Endothelial cell of hepatic sinusoid (primary cell): Measurements from ENCODE around the gene REEP2.

Experiments
- in situ Hi-C: cut with HindIII; loops from 2 replicates; pipeline ENCODE4 v1.10.0; 2017; ENCODE audit warnings: low sequenced_read_pairs

The REEP2 gene

GRCh38 chr5:138465261-138466124, 26.6 kb downstream of the REEP2 start, which contains the start of gene EGR1:
EGR1 (plus strand) TSS chr5:138465479; CDS start chr5:138465762, 283 bp downstream.
- in situ Hi-C loops: loop anchor here (5.0 kb wide), 1 partner anchor 43 kb away; no protein-coding TSS in a partner anchor

- in situ Hi-C loops: loop anchor here (5.0 kb wide), 1 partner anchor 44 kb away; no protein-coding TSS in a partner anchor
These were observed 27.5 kb downstream of the REEP2 start for GRCh38 chr5:138466125-138466899.

- in situ Hi-C loops: loop anchor here (5.0 kb wide), 1 partner anchor 45 kb away; no protein-coding TSS in a partner anchor
These were observed 28.2 kb downstream of the REEP2 start for GRCh38 chr5:138466900-138467710.

- in situ Hi-C loops: loop anchor here (5.0 kb wide), 1 partner anchor 45 kb away; no protein-coding TSS in a partner anchor
These were observed 28.9 kb downstream of the REEP2 start for GRCh38 chr5:138467711-138468132.

GRCh38 chr5:138468133-138468965, 29.5 kb downstream of the REEP2 start:
- in situ Hi-C loops: loop anchor here (5.0 kb wide), 1 partner anchor 46 kb away; no protein-coding TSS in a partner anchor

- in situ Hi-C loops: loop anchor here (5.0 kb wide), 1 partner anchor 47 kb away; no protein-coding TSS in a partner anchor
These were observed 30.2 kb downstream of the REEP2 start for GRCh38 chr5:138468966-138469539.

GRCh38 chr5:138469540-138470321, 30.9 kb downstream of the REEP2 start:
- in situ Hi-C loops: loop anchor here (5.0 kb wide), 2 partner anchors 47 to 58 kb away; no protein-coding TSS in a partner anchor

GRCh38 chr5:138470322-138471051, 31.6 kb downstream of the REEP2 start:
- in situ Hi-C loops: loop anchor here (5.0 kb wide), 1 partner anchor 57 kb away; no protein-coding TSS in a partner anchor

GRCh38 chr5:138471052-138471361, 32.1 kb downstream of the REEP2 start:
- in situ Hi-C loops: loop anchor here (5.0 kb wide), 1 partner anchor 56 kb away; no protein-coding TSS in a partner anchor

- in situ Hi-C loops: loop anchor here (5.0 kb wide), 1 partner anchor 55 kb away; no protein-coding TSS in a partner anchor
These were observed 33.5 kb downstream of the REEP2 start for GRCh38 chr5:138472353-138472752.

GRCh38 chr5:138473151-138473550, 34.3 kb downstream of the REEP2 start:
- in situ Hi-C loops: loop anchor here (5.0 kb wide), 1 partner anchor 54 kb away; no protein-coding TSS in a partner anchor

GRCh38 chr5:138476918-138477317, 38.1 kb downstream of the REEP2 start:
- in situ Hi-C loops: no loop called here

GRCh38 chr5:138482638-138483037, 43.8 kb downstream of the REEP2 start:
- in situ Hi-C loops: no loop called here

- in situ Hi-C loops: no loop called here
These were observed 49.7 kb downstream of the REEP2 start for GRCh38 chr5:138488481-138488945.

GRCh38 chr5:138489683-138490061, 50.8 kb downstream of the REEP2 start:
- in situ Hi-C loops: no loop called here

GRCh38 chr5:138490648-138491283, 51.9 kb downstream of the REEP2 start:
- in situ Hi-C loops: no loop called here

- in situ Hi-C loops: no loop called here
These were observed 52.4 kb downstream of the REEP2 start for GRCh38 chr5:138491284-138491648.
